Gastrocnemius medialis (tissue), 4 donors: ENCODE results near the gene TAPBPL.

Source experiments
- CTCF ChIP-seq, 5 experiments: fragments of 450-650 bp in 3 of 5; fragments of 200-600 bp in 2 of 5; sonication (generic) in 2 of 5; IDR thresholded peaks in 4 of 5; conservative IDR thresholded peaks in 1 of 5; 1 replicate in 4 of 5; 2 replicates in 1 of 5; pipeline ENCODE4 v1.5.1; 2016 to 2019; ENCODE audit warnings: antibody characterized with exemption in 5 of 5, mild to moderate bottlenecking in 3 of 5, moderate library complexity in 3 of 5
- POLR2A ChIP-seq, 2 donors: fragments of 450-650 bp; IDR thresholded peaks; one replicate each; pipeline ENCODE4 v1.6.1; 2017; ENCODE audit warnings: antibody characterized with exemption in 2 of 2, mild to moderate bottlenecking in 2 of 2, moderate library complexity in 2 of 2

DNA sequence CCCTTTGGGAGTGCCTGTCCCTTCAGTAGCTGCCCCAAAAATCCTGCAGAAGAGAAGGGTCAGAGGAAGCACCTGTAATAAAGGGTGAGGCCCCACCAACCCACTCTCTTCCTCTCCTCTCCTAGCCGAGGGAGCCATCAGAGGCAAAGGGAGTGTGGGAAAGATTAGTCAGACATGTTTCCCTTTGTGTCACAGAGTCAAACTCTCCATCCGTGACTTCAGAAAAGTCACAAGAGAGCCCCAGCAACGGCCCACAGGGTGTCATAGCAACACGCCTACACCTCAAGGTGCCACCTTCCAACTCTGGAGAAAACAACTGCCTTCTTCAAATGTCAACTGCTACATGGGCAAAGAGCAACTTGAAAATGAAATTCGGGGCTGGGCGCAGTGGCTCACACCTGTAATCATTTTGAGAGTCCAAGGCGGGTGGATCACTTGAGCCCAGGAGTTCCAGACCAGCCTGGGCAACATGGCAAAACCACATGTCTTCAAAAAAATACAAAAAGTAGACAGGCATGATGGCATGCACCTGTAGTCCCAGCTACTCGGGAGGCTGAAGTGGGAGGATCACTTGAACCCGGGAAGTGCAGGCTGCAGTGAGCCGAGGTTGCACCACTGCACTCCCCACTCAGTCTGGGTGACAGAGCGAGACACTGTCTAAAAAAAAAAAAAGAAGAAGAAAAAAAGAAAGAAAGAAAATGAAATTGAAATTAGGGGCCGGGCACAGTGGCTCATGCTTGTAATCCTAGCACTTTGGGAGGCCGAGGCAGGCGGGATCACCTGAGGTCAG, 24.8 kb upstream of the TAPBPL start:
- no peak for TF ChIP-seq CTCF (IDR thresholded peaks at IDR 0.05 in 4 of 5, conservative IDR thresholded peaks at IDR 0.05 in 1 of 5)
- no peak for TF ChIP-seq POLR2A (IDR thresholded peaks at IDR 0.05)
